Stimulated activated CD8-positive, alpha-beta memory T cell treated with anti-CD3 and anti-CD28 coated beads, Interleukin-12 subunit alpha, Interleukin-12 subunit beta, amount 100 ng/mL, for 4 hours (primary cell): Measurements from ENCODE around the gene MED12L.
A peak's percentile ranks its signal among the peaks of the same experiment; 100 is the strongest.
"Not testable (repeated sequence)": the region's sequence is repeated elsewhere in the genome, so short reads cannot be mapped to it uniquely, and the experiment has no call there.

Experiments used
- DNase-seq: peaks from one replicate; pipeline ENCODE4 v3.0.0-alpha.2; 2020; ENCODE audit warnings: low read depth

MED12L gene

DNA sequence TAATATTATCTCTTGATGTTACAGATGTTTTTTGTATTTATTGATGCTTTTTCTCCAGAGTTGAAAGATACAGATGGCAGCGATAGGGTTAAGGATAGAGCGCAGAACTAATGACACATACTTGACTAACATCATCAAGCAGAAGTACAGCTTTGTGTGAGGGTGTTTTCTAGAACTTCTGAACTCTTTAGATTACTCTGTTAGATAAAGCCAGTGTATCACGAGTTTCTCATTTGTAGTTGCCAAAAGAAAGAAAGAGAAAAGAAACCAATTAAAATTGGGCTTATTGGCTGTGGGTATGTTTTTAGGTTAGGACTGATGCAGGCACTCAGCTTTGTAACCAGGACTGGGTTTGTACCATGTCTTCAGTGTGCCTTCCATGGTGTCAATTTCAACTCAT, 124.2 kb downstream of the MED12L start:
- no peak for DNase-seq

DNA sequence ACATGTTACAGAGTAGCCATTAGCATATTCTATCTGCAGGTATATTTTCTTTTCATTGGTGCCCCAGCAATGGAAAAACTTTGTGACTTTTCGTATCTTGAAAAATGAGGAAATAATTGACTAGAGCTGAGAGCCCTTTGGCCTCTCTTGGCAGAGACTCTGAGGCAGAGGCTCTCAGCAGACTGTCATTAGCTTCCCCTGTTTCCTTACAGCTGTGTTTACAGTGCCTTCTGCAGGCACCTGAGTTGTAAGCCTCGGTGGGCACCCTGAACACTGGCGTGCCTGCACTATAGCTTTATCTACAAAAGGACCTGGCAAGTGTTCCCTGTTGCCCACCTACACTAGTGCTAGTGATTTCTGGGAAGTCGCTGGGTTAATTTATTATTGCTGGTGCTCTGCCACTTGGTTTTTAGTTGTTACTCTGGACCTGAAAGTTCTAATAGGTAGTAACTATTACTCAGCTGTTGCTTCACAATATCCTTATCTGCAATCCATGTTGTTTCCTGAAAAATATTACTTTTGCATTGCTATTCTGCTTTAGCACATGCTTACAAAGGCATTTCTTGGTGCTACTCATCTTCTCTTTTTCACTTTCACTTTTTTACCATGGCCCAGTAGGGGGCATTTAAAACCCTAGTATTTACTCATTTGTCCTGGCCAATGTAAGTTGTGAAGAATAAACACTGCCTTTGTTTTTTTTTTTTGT, 125.4 kb downstream of the MED12L start:
- no peak for DNase-seq

DNA sequence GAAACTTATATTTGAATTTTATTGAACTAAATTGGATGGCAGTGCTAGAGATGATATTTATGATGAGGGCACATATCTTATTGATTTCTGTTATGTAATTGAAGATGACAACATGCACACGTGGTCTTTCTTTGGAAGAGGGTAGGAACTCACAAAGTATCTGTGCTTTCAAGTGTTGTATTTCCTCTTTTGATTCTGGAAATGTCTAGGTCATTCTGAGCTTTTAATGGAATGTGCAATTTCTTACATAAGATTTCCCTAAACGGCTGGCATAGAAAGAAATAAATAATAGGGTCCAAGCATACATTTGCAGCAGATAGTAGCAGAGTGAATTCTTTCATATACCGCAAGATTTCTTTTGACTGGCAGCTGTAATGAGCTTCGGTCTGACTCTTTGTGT, 127.7 kb downstream of the MED12L start:
- no peak for DNase-seq

DNA sequence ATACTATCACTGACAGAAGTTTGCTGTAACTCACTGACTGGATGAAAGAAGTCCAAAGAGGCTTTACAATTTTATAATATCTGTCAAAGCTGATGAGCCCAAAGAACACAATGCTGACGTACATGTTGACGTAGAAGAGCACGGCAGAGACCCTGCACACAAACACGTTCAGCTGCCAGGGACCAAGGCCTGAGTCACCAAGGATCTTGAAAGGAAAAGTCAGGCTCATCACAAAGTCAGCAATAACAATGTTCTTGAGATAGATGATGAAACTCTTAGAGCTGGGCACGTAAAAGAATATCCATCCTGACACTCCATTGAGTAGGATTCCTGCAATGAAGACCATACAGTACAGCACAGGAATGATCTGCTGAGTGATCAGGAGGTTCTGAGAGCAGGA, 128.4 kb downstream of the MED12L start:
- no peak for DNase-seq

DNA sequence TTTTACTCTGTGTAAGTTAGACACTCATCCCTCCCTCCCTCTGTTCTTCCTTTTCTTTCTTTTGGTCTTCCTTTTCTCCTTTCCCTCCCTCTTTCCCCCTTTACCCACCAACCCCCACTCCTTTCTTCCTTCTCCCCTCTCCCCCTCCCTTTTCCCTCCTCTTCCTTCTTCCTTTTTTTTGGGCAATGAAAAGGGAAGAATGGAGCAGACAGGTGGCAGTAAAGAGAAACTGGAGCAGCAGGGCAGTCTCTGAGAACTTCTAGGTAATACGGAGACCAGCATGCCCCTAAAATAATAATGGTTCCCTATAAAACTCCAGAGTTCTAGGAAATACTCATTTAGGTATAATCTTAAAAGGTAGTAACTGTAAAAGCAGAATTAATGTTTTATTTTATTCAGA, 129.0 kb downstream of the MED12L start:
- no peak for DNase-seq

DNA sequence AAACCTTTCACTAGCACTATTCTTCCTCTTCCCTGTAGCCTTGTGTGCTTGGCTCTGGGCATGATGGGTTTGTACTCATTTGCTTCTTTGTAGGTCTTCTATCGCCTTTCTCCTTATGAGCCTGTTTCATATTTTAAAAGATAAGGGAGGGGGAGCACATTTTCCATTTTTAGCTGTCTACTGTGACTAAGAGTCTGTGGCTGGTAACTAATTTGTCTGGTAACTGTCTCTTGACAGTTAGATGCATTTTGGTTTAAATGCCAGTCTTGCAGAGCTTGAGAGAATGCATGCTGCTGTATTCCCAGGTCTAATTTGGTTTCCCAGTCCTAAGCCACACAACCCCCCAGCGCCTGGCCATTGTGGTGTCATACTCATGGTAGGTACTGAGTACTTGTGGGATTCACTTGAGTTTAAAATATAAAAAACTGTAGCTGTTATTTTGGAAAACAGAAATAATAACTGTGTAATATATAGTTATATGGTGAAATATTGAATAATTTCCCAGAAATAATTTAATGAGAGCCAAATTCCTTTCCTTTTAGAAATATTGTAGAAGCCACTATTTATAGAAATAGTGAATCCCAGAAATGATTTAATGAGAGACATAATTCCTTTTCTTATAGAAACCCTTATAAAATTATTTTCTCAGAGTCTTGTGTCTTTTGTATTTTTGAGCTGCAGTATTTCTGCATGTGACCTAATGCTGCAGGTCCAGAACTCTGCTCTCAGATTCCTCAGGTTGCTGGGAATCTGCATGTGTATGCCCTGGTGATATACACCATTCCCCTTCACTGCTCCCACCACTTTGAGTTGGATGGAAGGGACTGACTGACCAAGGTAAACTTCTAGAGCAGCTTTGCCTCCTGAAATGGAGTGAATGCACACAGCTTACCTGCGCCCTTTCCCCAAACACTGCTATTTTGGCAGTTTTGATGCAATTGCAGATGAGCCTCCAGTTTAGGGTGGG, 131.5 kb downstream of the MED12L start:
- DNase-seq: no peak

DNA sequence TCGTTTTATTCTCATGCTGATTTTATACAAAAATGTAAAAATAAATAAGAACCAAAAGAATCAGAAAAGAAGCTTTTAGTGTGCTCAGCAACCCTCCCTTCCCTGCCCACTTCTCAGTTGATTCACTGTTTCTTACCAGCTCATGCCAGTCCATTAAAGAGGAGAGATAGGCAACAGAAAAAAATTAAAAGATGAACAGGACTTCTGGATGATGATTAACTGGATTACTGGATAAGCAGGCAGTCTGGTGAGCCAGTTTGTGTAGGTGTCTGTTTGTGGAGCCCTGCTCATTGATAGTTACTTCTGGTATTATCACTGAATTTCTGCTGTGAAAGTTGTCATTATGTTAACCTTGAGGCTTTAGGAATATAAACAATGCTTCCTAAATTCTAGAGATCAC, 132.7 kb downstream of the MED12L start:
- no peak for DNase-seq

DNA sequence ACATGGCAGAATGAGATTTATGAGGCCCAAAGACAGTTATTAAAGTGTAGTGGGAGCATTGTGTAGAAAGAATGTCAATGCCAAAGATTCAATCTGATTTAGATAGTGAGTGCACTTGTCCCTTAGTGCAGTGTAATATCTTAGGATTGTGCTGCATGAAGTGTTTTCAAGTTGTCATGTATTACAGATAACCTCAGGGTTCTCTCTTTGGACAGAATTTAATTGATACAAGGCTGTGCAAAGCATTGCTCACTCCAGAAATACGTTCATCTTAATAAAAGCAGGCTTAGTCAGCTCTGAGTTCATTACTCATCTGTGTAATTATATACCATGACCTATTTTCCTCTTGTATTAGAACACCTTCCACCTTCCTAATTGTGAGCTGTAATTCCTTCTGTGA, 133.6 kb downstream of the MED12L start:
- no peak for DNase-seq

DNA sequence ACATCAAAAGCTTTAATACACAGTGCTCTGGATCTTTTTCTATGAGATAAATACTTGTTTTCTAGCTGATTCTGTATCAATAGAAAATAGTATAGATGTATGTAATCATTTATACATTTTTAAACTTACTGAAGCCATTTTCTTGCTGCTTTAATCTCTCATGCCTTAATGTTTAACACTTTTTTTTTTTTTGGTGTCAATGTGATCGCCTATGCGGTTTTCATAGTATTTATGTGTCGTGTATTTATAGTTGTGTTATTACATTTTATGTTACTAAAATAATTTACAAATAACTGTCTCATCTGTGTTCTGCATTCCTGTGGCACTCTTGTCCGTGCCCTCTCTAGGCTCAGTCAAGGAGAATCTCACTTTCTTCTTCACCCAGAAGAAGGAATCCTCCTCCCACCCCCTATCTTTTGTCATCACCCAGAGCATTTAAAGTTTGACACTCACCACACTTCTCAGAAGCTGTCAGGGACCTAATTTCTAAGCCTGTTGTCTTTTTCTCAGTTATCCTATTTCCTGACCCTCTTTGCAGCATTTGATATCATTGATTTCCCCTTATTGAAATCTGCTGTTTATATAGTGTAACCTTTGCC, 138.9 kb downstream of the MED12L start:
- DNase-seq: no peak

DNA sequence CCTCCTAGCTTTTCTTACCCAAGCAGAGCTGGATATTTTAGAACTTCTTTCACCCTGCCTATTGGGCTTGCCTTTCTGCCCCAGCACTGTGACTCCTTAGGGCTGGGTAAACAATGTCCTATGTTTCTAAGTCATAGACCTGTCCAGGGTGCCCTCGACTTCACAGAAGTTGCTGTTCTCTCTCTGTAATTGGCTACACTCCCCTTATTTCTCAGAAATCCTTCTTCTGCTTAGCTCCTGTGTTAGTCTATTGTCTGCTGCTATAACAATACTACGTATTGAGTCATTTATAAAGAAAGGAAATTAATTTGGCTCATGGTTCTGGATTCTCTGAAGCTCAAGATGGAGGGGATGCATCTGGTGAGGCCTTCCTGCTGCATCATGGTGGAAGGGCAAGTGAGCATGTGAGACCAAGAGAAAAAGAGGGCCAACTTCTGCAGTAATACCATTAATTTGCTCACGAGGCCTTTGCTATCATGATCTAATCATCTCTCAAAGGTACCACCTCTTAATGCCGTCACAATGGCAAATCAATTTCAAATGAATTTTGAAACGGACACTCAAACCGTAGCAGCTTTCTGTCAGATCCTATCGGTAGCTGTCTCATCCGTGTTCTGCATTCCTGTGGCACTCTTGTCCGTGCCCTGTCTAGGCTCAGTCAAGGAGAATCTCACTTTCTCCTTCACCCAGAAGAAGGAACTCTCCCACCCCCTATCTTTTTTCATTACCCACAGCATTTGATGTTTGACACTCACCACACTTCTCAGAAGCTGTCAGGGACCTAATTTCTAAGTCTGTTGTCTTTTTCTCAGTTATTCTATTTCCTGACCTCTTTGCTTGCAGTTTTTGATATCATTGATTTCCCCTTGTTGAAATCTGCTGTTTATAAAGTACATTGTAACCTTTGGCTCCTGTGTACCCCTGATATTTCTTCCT, 139.8 kb downstream of the MED12L start:
- no peak for DNase-seq

DNA sequence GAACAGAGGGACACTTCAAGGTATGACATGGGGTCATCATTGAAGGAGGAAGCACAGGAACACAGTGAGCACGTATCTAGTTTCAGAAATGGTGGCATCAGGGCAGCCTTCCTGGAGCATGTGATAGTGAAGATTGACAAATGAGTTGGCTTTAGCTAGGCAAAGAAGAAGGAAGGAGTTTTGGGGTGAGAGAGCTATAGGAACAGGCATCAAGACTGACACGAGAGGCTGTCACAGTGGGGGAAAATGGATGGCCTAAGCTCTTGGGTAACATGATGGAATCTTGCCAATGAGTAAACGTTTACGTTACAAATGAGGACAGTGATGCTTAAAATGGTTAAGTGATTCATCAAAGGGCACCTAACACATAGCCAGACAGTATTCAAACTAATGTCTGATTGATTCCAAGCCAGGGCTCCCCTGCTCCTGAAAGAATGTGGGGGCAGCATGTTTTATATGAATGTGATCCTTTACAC, 140.7 kb downstream of the MED12L start:
- no peak for DNase-seq

DNA sequence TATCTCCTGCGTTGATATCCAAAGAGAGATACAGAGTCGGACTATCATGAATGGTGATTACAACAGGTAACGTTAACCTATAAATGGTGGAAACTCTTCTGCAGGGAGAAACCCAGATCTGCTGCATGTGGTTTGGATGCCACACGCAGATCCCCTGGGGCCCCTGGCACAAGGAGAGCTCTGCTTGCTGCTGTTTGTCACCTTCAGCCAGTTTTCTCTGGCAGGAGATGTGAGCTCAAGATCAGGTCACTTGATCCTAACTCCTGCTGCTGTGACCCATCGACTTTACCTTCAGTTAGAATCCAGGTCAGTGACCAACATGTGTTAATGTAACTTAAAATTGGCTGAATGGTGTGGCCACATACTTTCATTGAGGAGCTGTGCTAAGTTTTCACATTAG, 141.4 kb downstream of the MED12L start:
- no peak for DNase-seq

DNA sequence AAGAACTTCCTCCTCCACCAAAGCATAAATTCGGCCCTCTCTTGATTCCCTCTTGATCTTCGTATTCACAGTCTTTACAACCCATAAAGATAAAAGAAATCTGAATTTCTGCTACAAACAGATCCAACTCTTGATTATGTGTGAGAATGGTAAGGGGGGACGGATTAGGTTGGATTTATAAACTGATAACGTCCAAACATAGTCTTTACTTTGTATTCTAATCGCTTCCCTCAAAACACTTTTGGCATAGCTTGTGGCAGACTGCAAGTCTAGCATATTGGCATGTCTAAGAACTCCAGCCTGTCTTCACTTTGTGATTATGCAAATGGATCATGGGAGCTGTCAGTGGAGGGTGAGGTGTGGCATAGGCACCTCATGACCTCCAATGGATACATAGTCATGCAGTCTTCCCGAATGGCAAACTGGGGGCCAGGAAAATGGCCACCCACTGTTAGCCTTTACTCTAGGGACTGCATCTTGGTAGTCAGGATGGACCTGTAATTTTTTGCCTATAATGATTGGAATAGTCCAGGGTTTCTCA, 141.9 kb downstream of the MED12L start:
- no peak for DNase-seq

DNA sequence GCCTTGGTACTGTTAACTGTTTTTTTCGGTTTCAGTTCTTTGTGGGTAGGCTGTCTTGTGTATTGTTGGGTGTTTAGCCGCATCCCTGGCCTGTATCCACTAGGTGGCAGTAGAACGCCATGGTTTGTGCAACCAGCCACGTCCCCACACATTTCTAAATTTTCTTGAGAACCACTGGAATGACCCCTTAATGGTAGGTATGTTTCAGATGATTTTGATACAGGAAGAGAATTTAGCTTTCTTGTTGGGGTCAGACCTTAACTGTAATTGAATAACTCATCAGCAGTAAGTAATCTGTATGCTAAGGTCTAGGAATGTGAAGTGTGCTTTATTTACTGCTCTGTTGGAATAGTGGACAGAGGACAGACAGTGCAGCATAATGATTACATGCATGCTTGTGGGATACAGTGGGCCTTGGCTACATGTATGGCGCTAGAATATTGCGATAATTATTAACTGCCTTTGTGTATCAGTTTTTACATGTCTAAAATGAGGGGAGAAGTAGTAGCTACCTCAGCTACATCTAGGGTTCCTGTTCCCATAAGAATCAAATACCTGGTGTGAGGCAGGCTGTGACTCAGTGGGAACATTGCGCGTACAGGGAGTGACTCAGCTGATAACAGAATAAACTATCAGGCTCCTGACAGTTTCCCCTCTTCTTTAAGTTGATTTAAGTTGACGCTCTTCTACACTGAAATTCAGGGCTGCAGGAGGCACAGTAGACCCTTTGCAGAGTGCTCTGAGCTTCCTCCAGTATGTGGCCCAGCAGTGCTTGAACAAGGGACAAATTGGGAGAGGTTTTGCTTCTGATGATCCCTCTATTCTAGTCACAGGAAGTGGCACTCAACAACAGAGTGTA, 142.6 kb downstream of the MED12L start:
- DNase-seq: peak; percentile 56

DNA sequence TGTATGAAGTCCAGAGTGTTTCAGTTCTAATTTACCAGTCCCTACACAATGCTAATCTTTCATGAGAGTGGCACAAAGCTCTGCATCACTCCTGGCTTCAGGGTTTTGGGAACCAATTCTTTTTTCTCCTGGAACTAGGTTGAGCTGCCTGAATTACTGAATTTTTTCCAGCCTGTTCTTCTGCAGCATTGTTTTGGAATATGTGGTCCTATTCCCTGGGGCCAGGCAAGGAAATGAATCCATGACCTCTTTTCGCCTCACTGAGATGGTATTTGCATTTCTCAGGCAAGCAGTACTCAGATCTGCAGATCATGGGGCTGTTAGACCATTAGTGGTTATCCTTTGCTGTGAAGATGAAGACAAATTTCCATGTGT, 143.2 kb downstream of the MED12L start:
- DNase-seq: no peak

DNA sequence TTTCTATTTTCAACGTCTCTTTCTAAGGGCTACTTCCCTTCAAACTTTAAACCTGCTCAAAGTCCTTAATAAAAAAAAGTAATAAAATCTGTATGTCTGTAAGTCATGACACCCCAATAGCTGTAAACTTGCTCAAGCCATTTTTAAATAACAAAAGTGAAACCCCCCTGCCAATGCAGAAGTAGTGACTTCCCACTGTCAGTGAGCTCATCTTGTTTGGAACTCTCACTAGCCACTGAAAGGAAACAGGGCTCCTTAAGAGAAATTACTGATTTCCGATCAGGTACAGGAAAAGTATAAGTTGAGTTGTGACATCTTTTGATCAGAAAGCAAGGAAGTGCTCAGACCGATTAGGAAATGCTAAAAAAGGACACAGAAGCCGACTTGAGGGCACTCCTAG, 145.2 kb downstream of the MED12L start:
- DNase-seq: no peak

DNA sequence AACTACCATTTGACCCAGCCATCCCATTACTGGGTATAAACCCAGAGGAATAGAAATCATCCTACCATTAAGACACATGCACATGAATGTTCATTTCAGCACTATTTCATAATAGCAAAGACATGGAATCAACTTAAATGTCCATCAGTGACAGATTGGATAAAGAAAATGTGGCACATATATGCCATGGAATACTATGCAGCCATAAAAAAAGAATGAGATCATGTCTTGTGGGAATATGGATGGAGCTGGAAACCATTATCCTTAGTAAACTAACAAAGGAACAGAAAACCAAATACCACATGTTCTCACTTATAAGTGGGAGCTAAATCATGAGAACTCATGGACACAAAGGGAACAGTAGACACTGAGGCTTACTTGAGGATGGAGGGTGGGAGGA, 146.9 kb downstream of the MED12L start:
- DNase-seq: not testable (repeated sequence)

DNA sequence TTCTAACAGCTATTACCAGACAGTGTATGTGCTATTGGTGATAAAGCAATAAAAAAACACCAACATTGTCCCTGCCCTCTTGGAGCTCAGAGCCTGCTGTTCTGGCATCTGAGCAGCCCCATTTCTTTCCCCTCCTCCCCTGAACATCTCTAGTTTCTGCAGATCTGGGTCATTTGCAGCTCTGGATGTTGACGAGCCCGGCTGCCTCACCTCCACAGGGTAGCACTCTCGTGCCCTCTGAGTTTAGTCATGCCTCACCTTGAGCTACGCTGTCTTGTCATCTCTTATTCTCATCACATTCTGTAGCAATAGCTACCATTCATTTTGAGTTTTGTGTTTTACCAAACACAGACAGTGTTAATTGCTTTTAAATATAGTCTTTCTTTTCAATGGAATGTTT, 147.5 kb downstream of the MED12L start:
- DNase-seq: no peak

DNA sequence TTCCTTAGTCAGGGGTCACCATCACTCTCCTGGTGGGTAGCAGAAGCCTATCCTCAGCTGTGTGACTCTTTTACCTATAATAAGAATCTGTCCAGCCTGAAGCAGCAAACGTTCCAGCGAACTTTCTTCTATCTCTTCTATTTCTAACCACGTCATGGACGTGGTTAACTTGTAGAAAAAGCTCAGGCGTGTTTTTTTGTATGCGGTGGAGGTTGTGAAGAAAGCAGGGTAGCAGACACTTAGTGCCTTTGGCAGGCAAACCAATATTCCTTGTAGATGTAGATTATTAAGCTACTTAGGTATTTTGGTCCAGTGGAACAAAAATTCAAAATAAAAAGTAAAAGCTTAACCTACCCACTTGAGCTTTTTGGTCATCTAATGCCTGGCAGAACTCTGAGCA, 149.4 kb downstream of the MED12L start:
- DNase-seq: no peak

DNA sequence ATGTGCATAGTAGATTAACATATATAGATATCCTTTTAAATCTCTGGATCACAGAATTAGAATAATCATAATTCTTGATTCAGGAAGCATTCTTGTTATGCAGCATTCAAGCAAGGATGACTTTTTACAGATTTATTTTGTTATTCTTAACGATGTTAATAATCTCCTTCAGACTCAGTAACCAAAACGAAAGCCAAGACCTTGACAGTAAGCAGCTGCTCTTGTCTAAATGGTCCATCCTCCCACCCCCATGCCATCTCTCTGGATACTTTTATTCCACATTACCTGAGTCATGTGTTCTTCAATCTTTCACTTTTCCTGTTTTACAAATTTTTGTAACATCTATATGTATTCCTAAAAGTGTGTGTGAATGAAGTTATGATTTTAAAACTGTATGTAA, 150.9 kb downstream of the MED12L start:
- no peak for DNase-seq

DNA sequence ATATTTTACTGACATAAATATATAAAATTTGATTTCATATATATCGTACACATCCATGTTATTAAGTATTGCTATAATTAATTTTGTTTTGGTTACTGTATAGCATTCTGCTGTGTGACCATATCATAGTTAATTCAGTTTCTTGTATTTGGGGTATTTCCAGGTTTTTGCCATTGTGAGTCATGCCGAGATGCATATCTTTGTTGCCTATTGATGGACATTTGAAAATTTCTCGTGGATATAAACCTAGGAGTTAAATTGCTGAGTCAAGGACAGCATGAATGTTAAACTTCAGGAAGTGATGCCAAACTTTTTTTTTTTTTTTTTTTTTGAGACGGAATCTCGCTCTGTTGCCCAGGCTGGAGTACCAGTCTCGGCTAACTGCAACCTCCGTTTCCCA, 151.3 kb downstream of the MED12L start:
- DNase-seq: no peak
